Cardiac muscle cell (in vitro differentiated cells and primary cell): ENCODE measurements around the gene FKBP6. TPM values are rescaled to one million over a fixed set of nuclear protein-coding genes. Genes with fewer than 3 reads are reported as not detected.
"Not testable (repeated sequence)": the region's sequence is repeated elsewhere in the genome, so short reads cannot be mapped to it uniquely, and the experiment has no call there.

ENCODE experiments used
- DNase-seq, 2 donors: peaks; one replicate each; pipeline versions ENCODE4 v3.0.0 to v3.0.0-alpha.2; 2010 to 2017; ENCODE audit warnings: low read depth in 1 of 2, low spot score in 1 of 2
- H3K27ac ChIP-seq: fragments of 200-600 bp; sonication (generic); 2 replicates; pipeline ENCODE4 v1.5.1; 2016
- H3K27me3 ChIP-seq: fragments of 200-600 bp; sonication (generic); 2 replicates; pipeline ENCODE4 v1.6.0; 2016; ENCODE audit warnings: control low read depth
- H3K36me3 ChIP-seq: fragments of 200-600 bp; sonication (generic); 2 replicates; pipeline ENCODE4 v1.5.1; 2016; ENCODE audit warnings: control low read depth
- H3K4me1 ChIP-seq: fragments of 200-600 bp; sonication (generic); 2 replicates; pipeline ENCODE4 v1.8.1; 2017; ENCODE audit warnings: low read depth, mild to moderate bottlenecking, mixed run types
- H3K4me3 ChIP-seq: fragments of 200-600 bp; sonication (generic); 2 replicates; pipeline ENCODE4 v1.5.1; 2016; ENCODE audit warnings: mild to moderate bottlenecking
- H3K9me3 ChIP-seq: fragments of 200-600 bp; sonication (generic); 2 replicates; pipeline ENCODE4 v1.5.1; 2017; ENCODE audit warnings: low read depth, mild to moderate bottlenecking, control low read depth
- CTCF ChIP-seq: IDR thresholded peaks from 2 replicates; pipeline ENCODE4 v1.5.1; 2012; ENCODE audit warnings: low read depth, mild to moderate bottlenecking, low read length
- polyA plus RNA-seq: library from polyadenylated mRNA; unstranded; fragments of >200 nt; fragmentation: Nextera tagmentation; extraction: Ambion mirVana; gene quantifications from 2 replicates; pipeline ENCODE4 v1.2.1, GENCODE V29; 2016
- total RNA-seq: library from RNA; depleted of rRNA; stranded (reverse); fragments of >200 nt; gene quantifications from 2 replicates; pipeline ENCODE4 v1.2.3, GENCODE V29; 2016

FKBP6 gene
- total and polyA plus RNA-seq, 2 experiments from 2014 or later, result not detected

GRCh38 chr7:73324081-73324845, 3.7 kb upstream of the FKBP6 start:
- H3K4me1 ChIP-seq, H3K9me3 ChIP-seq, H3K4me3 ChIP-seq, H3K36me3 ChIP-seq, H3K27ac ChIP-seq, H3K27me3 ChIP-seq: not testable (repeated sequence)
- TF ChIP-seq CTCF, result peak; percentile 52
- DNase-seq, result peak; percentile 57 to 60

- not testable (repeated sequence) for H3K36me3 ChIP-seq, H3K27me3 ChIP-seq, H3K27ac ChIP-seq, H3K4me1 ChIP-seq, H3K9me3 ChIP-seq, DNase-seq, H3K4me3 ChIP-seq
Observed at GRCh38 chr7:73325424-73325823, 2.5 kb upstream of the FKBP6 start.

- not testable (repeated sequence) for H3K4me1 ChIP-seq, H3K27me3 ChIP-seq, H3K36me3 ChIP-seq, H3K4me3 ChIP-seq, H3K27ac ChIP-seq, H3K9me3 ChIP-seq, DNase-seq
Observed at GRCh38 chr7:73327449-73327848, 512 bp upstream of the FKBP6 start.

- H3K27me3 ChIP-seq, result no peaks in the 10 kb centered on the region
- no peak overlapping the region for H3K27ac ChIP-seq
- H3K4me3 ChIP-seq, result no peak overlapping the region
- H3K4me1 ChIP-seq, result peaks cover 6% of the 10 kb centered on the region
- DNase-seq, result no peak
- no peaks in the 10 kb centered on the region for H3K9me3 ChIP-seq
- TF ChIP-seq CTCF, result no peak
- no peaks in the 10 kb centered on the region for H3K36me3 ChIP-seq
Observed at GRCh38 chr7:73328696-73329095, 735 bp downstream of the FKBP6 start.

- no peaks in the 10 kb centered on the region for H3K27me3 ChIP-seq
- H3K4me3 ChIP-seq, result no peak overlapping the region
- H3K9me3 ChIP-seq, result no peaks in the 10 kb centered on the region
- H3K36me3 ChIP-seq, result no peaks in the 10 kb centered on the region
- no peak for TF ChIP-seq CTCF
- H3K4me1 ChIP-seq, result peaks cover 6% of the 10 kb centered on the region
- peak in 1 of 2 donors; percentile 48 for DNase-seq
- no peak overlapping the region for H3K27ac ChIP-seq
Observed at GRCh38 chr7:73329861-73330581, 2.1 kb downstream of the FKBP6 start.

- Histone ChIP-seq H3K4me1 (peaks cover 6% of the 10 kb centered on the region), H3K27me3 (no peaks in the 10 kb centered on the region), H3K4me3 (no peak overlapping the region), H3K36me3 (no peaks in the 10 kb centered on the region), H3K9me3 (no peaks in the 10 kb centered on the region), H3K27ac (no peak overlapping the region)
- no peak for DNase-seq
- no peak for TF ChIP-seq CTCF
Observed at GRCh38 chr7:73330772-73331171, 2.8 kb downstream of the FKBP6 start.
